Astrocyte (in vitro differentiated cells and primary cell): ENCODE measurements around the gene MEIKIN. TPM values are rescaled to one million over a fixed set of nuclear protein-coding genes. Genes with fewer than 3 reads are reported as not detected.

Experiments
- DNase-seq: peaks from one replicate; pipeline ENCODE4 v3.0.0-alpha.2; 2010; ENCODE audit warnings: low read depth
- FAIRE-seq: peaks from 2 replicates; lab custom pipeline; 2011; peaks lifted over from hg19 to GRCh38; lab: Jason Lieb, UNC
- H2AFZ ChIP-seq: 2 replicates; pipeline ENCODE4 v1.6.0; 2012; ENCODE audit warnings: low read depth, low read length, inconsistent platforms
- H3K27ac ChIP-seq: 2 replicates; pipeline ENCODE4 v1.5.1; 2011; ENCODE audit warnings: low read depth, low read length, inconsistent platforms
- H3K27me3 ChIP-seq: 2 replicates; pipeline ENCODE4 v1.6.0; 2011; ENCODE audit warnings: low read length, inconsistent platforms; ENCODE audit not compliant: insufficient read depth
- H3K36me3 ChIP-seq: 2 replicates; pipeline ENCODE4 v1.5.1; 2011; ENCODE audit warnings: low read length, inconsistent platforms; ENCODE audit not compliant: insufficient read depth
- H3K4me1 ChIP-seq: 2 replicates; pipeline ENCODE4 v1.5.1; 2011; ENCODE audit warnings: low read length, inconsistent platforms; ENCODE audit not compliant: insufficient read depth
- H3K4me2 ChIP-seq: 2 replicates; pipeline ENCODE4 v1.6.0; 2012; ENCODE audit warnings: low read length, inconsistent platforms
- H3K4me3 ChIP-seq: 2 replicates; pipeline ENCODE4 v1.5.1; 2011; ENCODE audit warnings: low read depth, mild to moderate bottlenecking, low read length, inconsistent platforms; ENCODE audit not compliant: insufficient read depth
- H3K79me2 ChIP-seq: 2 replicates; pipeline ENCODE4 v1.6.0; 2012; ENCODE audit warnings: mild to moderate bottlenecking, low read length, inconsistent platforms; ENCODE audit not compliant: insufficient read depth
- H3K9ac ChIP-seq: 2 replicates; pipeline ENCODE4 v1.6.0; 2012; ENCODE audit warnings: mild to moderate bottlenecking, low read length, inconsistent platforms
- H3K9me3 ChIP-seq: 2 replicates; pipeline ENCODE4 v1.5.1; 2012; ENCODE audit warnings: low read depth, mild to moderate bottlenecking, low read length, inconsistent platforms; ENCODE audit not compliant: insufficient read depth
- H4K20me1 ChIP-seq: 2 replicates; pipeline ENCODE4 v1.6.0; 2012; ENCODE audit warnings: low read length, inconsistent platforms; ENCODE audit not compliant: insufficient read depth
- H3K27ac Mint-ChIP-seq: one replicate; pipeline ENCODE4 v1.8.0; 2021; ENCODE audit warnings: mild to moderate bottlenecking, mixed read lengths; ENCODE audit not compliant: unreplicated experiment
- H3K27me3 Mint-ChIP-seq: one replicate; pipeline ENCODE4 v1.8.0; 2021; ENCODE audit warnings: low read depth, mixed read lengths; ENCODE audit not compliant: unreplicated experiment
- H3K36me3 Mint-ChIP-seq: one replicate; pipeline ENCODE4 v1.8.0; 2021; ENCODE audit warnings: low read depth, mixed read lengths; ENCODE audit not compliant: unreplicated experiment
- H3K4me1 Mint-ChIP-seq: one replicate; pipeline ENCODE4 v1.8.0; 2021; ENCODE audit warnings: low read depth, mixed read lengths; ENCODE audit not compliant: unreplicated experiment
- H3K4me3 Mint-ChIP-seq: one replicate; pipeline ENCODE4 v1.8.0; 2021; ENCODE audit warnings: mild to moderate bottlenecking, moderate library complexity, mixed read lengths; ENCODE audit not compliant: unreplicated experiment
- H3K9me3 Mint-ChIP-seq: one replicate; pipeline ENCODE4 v1.8.0; 2021; ENCODE audit warnings: mild to moderate bottlenecking, mixed read lengths; ENCODE audit not compliant: unreplicated experiment
- CTCF ChIP-seq: IDR thresholded peaks from 2 replicates; pipeline ENCODE4 v1.5.1; 2011; ENCODE audit warnings: low read depth, mild to moderate bottlenecking, inconsistent platforms, low read length, moderate library complexity; ENCODE audit not compliant: insufficient read depth
- EZH2 ChIP-seq: IDR thresholded peaks from 2 replicates; pipeline ENCODE4 v1.6.1; 2012; ENCODE audit warnings: mild to moderate bottlenecking, low read length, inconsistent platforms; ENCODE audit not compliant: insufficient read depth
- total RNA-seq: library from RNA; stranded (reverse); gene quantifications from 2 replicates; pipeline ENCODE4 v1.2.1, GENCODE V29; 2021

MEIKIN gene
- total RNA-seq, 1 donor from 2014 or later = not detected

GRCh38 chr5:131990716-131991115, 45.3 kb upstream of the MEIKIN start:
- Mint-ChIP-seq H3K27me3 (peaks cover 50% of the 10 kb centered on the region), H3K9me3 (peaks cover 3% of the 10 kb centered on the region), H3K36me3 (no peaks in the 10 kb centered on the region), H3K4me1 (peaks cover 4% of the 10 kb centered on the region), H3K27ac (no peak overlapping the region), H3K4me3 (no peak overlapping the region)
- H3K79me2 ChIP-seq = no peaks in the 10 kb centered on the region
- FAIRE-seq = no peak
- H3K27ac ChIP-seq = no peak overlapping the region
- H3K4me1 ChIP-seq = no peaks in the 10 kb centered on the region
- no peaks in the 10 kb centered on the region for H4K20me1 ChIP-seq
- H3K27me3 ChIP-seq = peaks cover 3% of the 10 kb centered on the region
- H3K4me2 ChIP-seq = no peak overlapping the region
- no peak overlapping the region for H2AFZ ChIP-seq
- H3K4me3 ChIP-seq = no peak overlapping the region
- H3K36me3 ChIP-seq = no peaks in the 10 kb centered on the region
- DNase-seq = no peak
- H3K9ac ChIP-seq = no peak overlapping the region
- no peaks in the 10 kb centered on the region for H3K9me3 ChIP-seq
- no peak for TF ChIP-seq EZH2
- no peak for TF ChIP-seq CTCF

GRCh38 chr5:131988601-131989000, 43.1 kb upstream of the MEIKIN start:
- TF ChIP-seq EZH2 (no peak), CTCF (no peak)
- no peaks in the 10 kb centered on the region for H3K4me1 ChIP-seq
- H3K27ac Mint-ChIP-seq = no peak overlapping the region
- H3K27me3 Mint-ChIP-seq = peaks cover 50% of the 10 kb centered on the region
- no peak overlapping the region for H2AFZ ChIP-seq
- peaks cover 3% of the 10 kb centered on the region for H3K9me3 Mint-ChIP-seq
- no peak for FAIRE-seq
- no peak overlapping the region for H3K4me3 Mint-ChIP-seq
- DNase-seq = no peak
- no peaks in the 10 kb centered on the region for H3K79me2 ChIP-seq
- H3K9me3 ChIP-seq = no peaks in the 10 kb centered on the region
- no peaks in the 10 kb centered on the region for H3K36me3 ChIP-seq
- peaks cover 8% of the 10 kb centered on the region for H3K4me1 Mint-ChIP-seq
- H3K4me3 ChIP-seq = no peak overlapping the region
- no peak overlapping the region for H3K4me2 ChIP-seq
- no peak overlapping the region for H3K9ac ChIP-seq
- no peaks in the 10 kb centered on the region for H3K36me3 Mint-ChIP-seq
- no peak overlapping the region for H3K27ac ChIP-seq
- H3K27me3 ChIP-seq = no peaks in the 10 kb centered on the region
- no peaks in the 10 kb centered on the region for H4K20me1 ChIP-seq

- Histone ChIP-seq H3K9ac (no peak overlapping the region), H2AFZ (no peak overlapping the region), H3K4me2 (no peak overlapping the region), H3K36me3 (no peaks in the 10 kb centered on the region), H3K9me3 (no peaks in the 10 kb centered on the region), H3K4me1 (no peaks in the 10 kb centered on the region), H3K27ac (no peak overlapping the region), H3K4me3 (no peak overlapping the region), H3K79me2 (no peaks in the 10 kb centered on the region), H3K27me3 (no peaks in the 10 kb centered on the region), H4K20me1 (no peaks in the 10 kb centered on the region)
- DNase-seq = no peak
- TF ChIP-seq CTCF = no peak
- peaks cover 18% of the 10 kb centered on the region for H3K4me1 Mint-ChIP-seq
- H3K36me3 Mint-ChIP-seq = no peaks in the 10 kb centered on the region
- peaks cover 42% of the 10 kb centered on the region for H3K27me3 Mint-ChIP-seq
- H3K27ac Mint-ChIP-seq = no peak overlapping the region
- H3K4me3 Mint-ChIP-seq = no peak overlapping the region
- FAIRE-seq = no peak
- H3K9me3 Mint-ChIP-seq = peaks cover 3% of the 10 kb centered on the region
Observed at GRCh38 chr5:131987251-131987650, 41.8 kb upstream of the MEIKIN start.
